Neural crest cell (in vitro differentiated cells): Measurements from ENCODE around the gene POMGNT1. TPM values are rescaled to one million over a fixed set of nuclear protein-coding genes. Genes with fewer than 3 reads are reported as not detected.

ENCODE experiments used
- DNase-seq: peaks from one replicate; pipeline ENCODE4 v3.0.0; 2021; ENCODE audit warnings: low read depth, mixed read lengths, low spot score
- H3K27ac Mint-ChIP-seq: one replicate; pipeline ENCODE4 v1.8.0; 2021; ENCODE audit warnings: mild to moderate bottlenecking, mixed read lengths; ENCODE audit not compliant: unreplicated experiment
- H3K27me3 Mint-ChIP-seq: 2 replicates; pipeline ENCODE4 v1.8.0; 2021; ENCODE audit warnings: low read depth, mild to moderate bottlenecking, mixed read lengths
- H3K36me3 Mint-ChIP-seq: 2 replicates; pipeline ENCODE4 v1.8.0; 2021; ENCODE audit warnings: low read depth, mild to moderate bottlenecking, mixed read lengths
- H3K4me1 Mint-ChIP-seq: 2 replicates; pipeline ENCODE4 v1.8.0; 2021; ENCODE audit warnings: mixed read lengths
- H3K4me3 Mint-ChIP-seq: one replicate; pipeline ENCODE4 v1.8.0; 2021; ENCODE audit warnings: mild to moderate bottlenecking, mixed read lengths
- H3K9me3 Mint-ChIP-seq: 2 replicates; pipeline ENCODE4 v1.8.0; 2021; ENCODE audit warnings: mixed read lengths
- total RNA-seq: library from RNA; stranded (reverse); gene quantifications from 2 replicates; pipeline ENCODE4 v1.2.1, GENCODE V29; 2021
- TF ChIP-seq, protein P1 (sequence below): fragments of 200-600 bp; sonication (generic); conservative IDR thresholded peaks from 2 replicates; pipeline ENCODE4 v1.5.0; 2021; ENCODE audit warnings: antibody characterized with exemption, mild to moderate bottlenecking

Gene POMGNT1
- total RNA-seq, 1 donor from 2014 or later, result 86.7 TPM

DNA sequence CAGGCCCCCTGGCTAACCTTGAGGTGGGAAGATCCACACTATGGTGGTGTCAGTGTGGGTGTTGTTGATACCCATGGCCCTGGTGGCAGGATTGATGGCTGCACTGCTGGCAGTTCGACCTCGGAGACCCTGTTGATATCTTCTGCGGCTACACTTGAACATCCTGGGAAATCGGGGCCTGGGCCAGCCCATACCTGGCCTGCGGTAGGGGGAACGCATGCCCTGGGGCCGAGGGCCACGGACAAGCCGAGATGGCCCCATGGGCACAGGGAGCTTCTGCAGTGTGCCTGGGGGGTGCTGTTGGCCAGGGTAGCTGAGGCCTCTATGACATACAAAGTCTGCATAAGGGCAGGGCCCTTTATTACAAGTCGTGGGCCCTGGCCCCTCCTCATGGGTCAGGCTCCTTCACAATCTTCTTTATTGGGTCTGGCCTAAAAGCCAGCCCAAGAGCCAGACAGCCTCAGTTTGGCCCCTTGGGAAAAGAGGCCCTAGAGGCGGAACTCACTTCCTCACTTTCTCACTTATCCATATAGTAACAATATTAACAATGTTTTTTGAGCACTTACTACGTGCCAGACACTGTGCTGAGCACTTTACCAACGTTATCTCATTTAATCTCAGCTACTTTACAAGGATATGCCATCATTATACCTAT lies 21.9 kb downstream of the POMGNT1 start, which contains the start of gene P3R3URF:
Gene P3R3URF (minus strand): TSS at position 278 of the 655 bp plus-strand sequence. CDS start 17 bp downstream, at position 261.
- Mint-ChIP-seq H3K4me3 (no peak within 1 kb of the TSS), H3K36me3 (no peaks in the 10 kb centered on the region), H3K27me3 (no peaks in the 10 kb centered on the region), H3K27ac (no peak within 1 kb of the TSS), H3K9me3 (no peaks in the 10 kb centered on the region), H3K4me1 (peaks cover 3% of the 10 kb centered on the region)
- TF ChIP-seq, protein P1, sequence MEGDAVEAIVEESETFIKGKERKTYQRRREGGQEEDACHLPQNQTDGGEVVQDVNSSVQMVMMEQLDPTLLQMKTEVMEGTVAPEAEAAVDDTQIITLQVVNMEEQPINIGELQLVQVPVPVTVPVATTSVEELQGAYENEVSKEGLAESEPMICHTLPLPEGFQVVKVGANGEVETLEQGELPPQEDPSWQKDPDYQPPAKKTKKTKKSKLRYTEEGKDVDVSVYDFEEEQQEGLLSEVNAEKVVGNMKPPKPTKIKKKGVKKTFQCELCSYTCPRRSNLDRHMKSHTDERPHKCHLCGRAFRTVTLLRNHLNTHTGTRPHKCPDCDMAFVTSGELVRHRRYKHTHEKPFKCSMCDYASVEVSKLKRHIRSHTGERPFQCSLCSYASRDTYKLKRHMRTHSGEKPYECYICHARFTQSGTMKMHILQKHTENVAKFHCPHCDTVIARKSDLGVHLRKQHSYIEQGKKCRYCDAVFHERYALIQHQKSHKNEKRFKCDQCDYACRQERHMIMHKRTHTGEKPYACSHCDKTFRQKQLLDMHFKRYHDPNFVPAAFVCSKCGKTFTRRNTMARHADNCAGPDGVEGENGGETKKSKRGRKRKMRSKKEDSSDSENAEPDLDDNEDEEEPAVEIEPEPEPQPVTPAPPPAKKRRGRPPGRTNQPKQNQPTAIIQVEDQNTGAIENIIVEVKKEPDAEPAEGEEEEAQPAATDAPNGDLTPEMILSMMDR, result no peak
- DNase-seq, result no peak

DNA sequence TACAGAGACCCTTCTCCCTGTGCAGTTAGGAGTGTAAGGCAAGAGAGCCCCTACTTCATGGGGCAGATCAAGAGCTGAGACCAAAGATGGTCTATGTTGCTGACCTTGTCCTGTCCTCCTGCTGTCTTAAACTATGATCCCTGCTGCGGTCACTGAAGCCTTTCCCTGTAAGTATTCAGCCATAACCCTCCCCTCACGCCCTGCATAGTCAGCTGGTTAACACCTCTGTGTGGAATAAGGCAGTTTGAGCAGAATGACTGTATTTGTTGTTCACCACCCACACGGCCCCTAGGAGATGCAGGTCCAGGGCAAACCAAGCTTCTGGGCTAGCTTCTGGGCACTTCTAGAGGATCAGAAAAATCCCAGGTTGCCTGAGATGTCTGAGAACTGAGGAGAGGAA lies 23.0 kb downstream of the POMGNT1 start:
- Mint-ChIP-seq H3K4me3 (no peak overlapping the region), H3K9me3 (no peaks in the 10 kb centered on the region), H3K27me3 (no peaks in the 10 kb centered on the region), H3K4me1 (peaks cover 3% of the 10 kb centered on the region), H3K27ac (no peak overlapping the region), H3K36me3 (no peaks in the 10 kb centered on the region)
- no peak for DNase-seq
- TF ChIP-seq, protein P1, result no peak

DNA sequence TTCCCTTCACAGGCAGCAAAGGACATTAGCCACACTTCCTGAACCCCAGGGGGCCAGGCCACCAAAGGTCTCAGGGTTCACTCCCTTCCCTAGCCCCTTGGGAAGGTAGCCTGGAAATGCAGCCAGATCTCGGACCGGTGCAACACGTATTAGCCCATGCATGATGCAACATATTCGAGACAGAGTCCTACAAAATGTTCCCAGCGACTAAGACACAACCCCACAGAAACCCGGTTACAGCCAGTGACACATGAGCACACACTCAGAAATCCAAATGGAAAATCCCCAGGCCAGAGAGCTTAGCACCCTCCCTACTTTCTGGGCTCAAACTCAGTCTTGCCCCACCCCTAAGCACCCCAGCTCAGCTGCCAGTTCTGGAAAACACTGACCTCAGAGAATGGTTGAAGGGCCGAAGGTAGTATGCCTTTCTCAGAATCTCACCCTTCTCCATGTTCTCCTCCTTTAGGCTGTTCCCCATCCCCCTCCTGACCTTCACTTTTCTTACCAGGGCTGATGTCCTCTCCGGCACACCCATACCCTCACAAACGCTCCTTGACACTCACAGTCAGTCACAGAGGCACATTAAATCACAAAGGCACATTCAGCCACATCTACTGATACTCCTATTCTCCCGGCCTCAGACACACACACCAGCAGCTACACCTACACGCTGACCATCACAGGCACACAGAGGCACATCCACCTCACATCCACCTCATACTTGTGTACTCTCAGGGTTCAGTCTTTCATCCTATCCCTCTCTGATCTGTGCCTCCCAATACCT lies 23.6 kb downstream of the POMGNT1 start, which contains the start of gene TSPAN1:
Gene TSPAN1 (plus strand): TSS at position 640 of the 784 bp plus-strand sequence. CDS start 6,021 bp downstream, outside the sequence.
- no peak within 1 kb of the TSS for H3K4me3 Mint-ChIP-seq
- no peaks in the 10 kb centered on the region for H3K9me3 Mint-ChIP-seq
- H3K4me1 Mint-ChIP-seq, result peaks cover 3% of the 10 kb centered on the region
- H3K36me3 Mint-ChIP-seq, result no peaks in the 10 kb centered on the region
- no peaks in the 10 kb centered on the region for H3K27me3 Mint-ChIP-seq
- no peak for DNase-seq
- H3K27ac Mint-ChIP-seq, result no peak within 1 kb of the TSS
- TF ChIP-seq, protein P1, result no peak

DNA sequence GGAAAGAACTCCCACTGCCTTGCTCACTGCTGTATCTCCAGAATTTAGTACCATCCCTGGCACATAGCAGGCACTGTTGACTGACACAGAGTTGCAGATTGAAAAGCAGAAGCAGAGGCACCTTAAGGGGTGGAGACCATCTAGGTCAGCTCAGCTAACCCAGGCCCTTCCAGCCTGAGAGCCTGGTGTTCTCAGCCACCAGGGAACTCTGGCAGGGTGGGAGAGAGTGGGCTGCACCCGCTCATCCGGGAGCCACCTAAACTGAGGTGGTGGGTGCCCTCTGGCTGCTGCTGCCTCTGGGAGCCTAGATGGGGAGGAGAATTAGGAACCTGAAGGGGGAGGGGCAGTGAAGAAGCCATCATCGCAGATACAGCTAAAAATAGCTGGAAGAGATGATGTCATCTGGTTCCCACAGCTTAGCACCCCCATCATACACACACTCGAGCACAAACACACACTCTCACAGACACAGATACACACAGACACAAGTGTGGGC lies 24.8 kb downstream of the POMGNT1 start:
- TF ChIP-seq, protein P1, result no peak
- Mint-ChIP-seq H3K4me3 (no peak overlapping the region), H3K9me3 (no peaks in the 10 kb centered on the region), H3K27me3 (no peaks in the 10 kb centered on the region), H3K27ac (no peak overlapping the region), H3K4me1 (peaks cover 3% of the 10 kb centered on the region), H3K36me3 (no peaks in the 10 kb centered on the region)
- DNase-seq, result no peak

DNA sequence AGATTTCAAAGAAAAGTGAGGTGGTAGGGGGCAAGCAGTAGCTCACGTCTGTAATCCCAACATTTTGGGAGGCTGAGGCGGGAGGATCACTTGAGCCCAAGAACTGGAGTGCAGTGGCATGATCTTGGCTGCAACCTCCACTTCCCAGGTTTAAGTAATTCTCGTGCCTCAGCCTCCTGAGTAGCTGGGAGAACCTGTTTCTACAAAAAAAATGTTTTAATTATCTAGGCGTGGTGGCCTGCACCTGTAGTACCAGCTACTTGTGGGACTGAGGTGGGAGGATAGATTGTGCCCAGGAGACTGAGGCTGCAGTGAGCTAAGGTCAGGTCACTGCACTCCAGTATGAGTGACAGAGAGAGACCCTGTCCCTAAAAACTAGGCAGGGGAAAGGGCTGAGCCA lies 25.9 kb downstream of the POMGNT1 start:
- H3K9me3 Mint-ChIP-seq, result no peaks in the 10 kb centered on the region
- peaks cover 3% of the 10 kb centered on the region for H3K4me1 Mint-ChIP-seq
- no peak overlapping the region for H3K4me3 Mint-ChIP-seq
- TF ChIP-seq, protein P1, result no peak
- H3K36me3 Mint-ChIP-seq, result no peaks in the 10 kb centered on the region
- no peak overlapping the region for H3K27ac Mint-ChIP-seq
- peaks cover 4% of the 10 kb centered on the region for H3K27me3 Mint-ChIP-seq
- DNase-seq, result no peak
